ENCODE results near the gene SLCO4C1. TPM values are rescaled to one million over a fixed set of nuclear protein-coding genes. Genes with fewer than 3 reads are reported as not detected.

Gene SLCO4C1
- polyA plus RNA-seq, 1 of the 3 experiments (the other 2 are of a cell fraction), result not detected

- H4K20me1 ChIP-seq (ENCODE audit: insufficient read depth), result no peaks in the 10 kb centered on the region
Measured at GRCh38 chr5:102288630-102289029, 7.5 kb downstream of the SLCO4C1 start.

More at GRCh38 chr5:102288630-102289029, 7.5 kb downstream of the SLCO4C1 start:
- Histone ChIP-seq H3K9me2 (no peaks in the 10 kb centered on the region), H3K4me2 (no peak overlapping the region), H3K9me3 (no peaks in the 10 kb centered on the region), H3K4me3 (ENCODE audit: low read depth in 2 of 2, low read length in 1 of 2) (no peak overlapping the region), H3F3A (replicated peaks; ENCODE audit: insufficient read depth) (no peaks in the 10 kb centered on the region), H3K27ac (ENCODE audit: low read depth in 2 of 2, low read length in 1 of 2) (no peak overlapping the region), H3K9ac (no peak overlapping the region), H3K79me2 (ENCODE audit: insufficient read depth) (no peaks in the 10 kb centered on the region), H3K36me3 (replicated peaks in 1 of 2; ENCODE audit: control insufficient read depth in 1 of 2, insufficient read depth in 2 of 2, low read length in 1 of 2) (no peaks in the 10 kb centered on the region), H3K27me3 (ENCODE audit: insufficient read depth) (no peaks in the 10 kb centered on the region), H2AFZ (ENCODE audit: low read depth) (no peak overlapping the region), H3K4me1 (ENCODE audit: control insufficient read depth in 1 of 2, insufficient read depth in 2 of 2, low read depth in 1 of 2, low read length in 1 of 2) (no peaks in the 10 kb centered on the region)
- CTCF ChIA-PET, result interaction anchor here (4.5 kb wide), 1 partner anchor 7 kb away, joined by 28 read pairs; the partner anchor contains the start of gene SLCO4C1
- WGBS (ENCODE audit: low lambda C conversion rate), result 6% methylated on average over 1 of the region's 1 CpG
- DNase-seq, result no peak
- POLR2A ChIA-PET, result no interaction called here
- no peak for TF ChIP-seq REST (IDR thresholded peaks at IDR 0.05; ENCODE audit: low read depth, low read length)
- no peak for TF ChIP-seq CTCF (IDR thresholded peaks at IDR 0.05)
- no peak for TF ChIP-seq CHD2 (IDR thresholded peaks at IDR 0.05; ENCODE audit: low read length, partially characterized antibody)
- TF ChIP-seq RXRA (IDR thresholded peaks at IDR 0.05; ENCODE audit: borderline replicate concordance, low read depth), result no peak
- no peak for TF ChIP-seq POLR2AphosphoS5 (IDR thresholded peaks at IDR 0.05; ENCODE audit: low read depth, low read length)
- no peak for TF ChIP-seq SIN3A (IDR thresholded peaks at IDR 0.05; ENCODE audit: borderline replicate concordance, low read depth, low read length)
- TF ChIP-seq GABPA (IDR thresholded peaks at IDR 0.05; ENCODE audit: low read depth), result no peak
- no peak for TF ChIP-seq GATA2 (CRISPR knock-in tag; IDR thresholded peaks at IDR 0.05)
- TF ChIP-seq USF1 (IDR thresholded peaks at IDR 0.05; ENCODE audit: borderline replicate concordance, low read depth), result no peak
- no peak for TF ChIP-seq MXI1 (IDR thresholded peaks at IDR 0.05; ENCODE audit: low read depth, low read length)
- TF ChIP-seq MAX (IDR thresholded peaks at IDR 0.05; ENCODE audit: low read depth), result no peak
- no peak for TF ChIP-seq MEF2A (IDR thresholded peaks at IDR 0.05; ENCODE audit: borderline replicate concordance, low read depth)
- no peak for TF ChIP-seq RFX5 (IDR thresholded peaks at IDR 0.05; ENCODE audit: low read length)
- TF ChIP-seq EZH2phosphoT487 (IDR thresholded peaks at IDR 0.05; ENCODE audit: borderline replicate concordance, low read depth), result no peak
- TF ChIP-seq PBX3 (IDR thresholded peaks at IDR 0.05), result no peak
- TF ChIP-seq FOXJ3 (CRISPR knock-in tag; IDR thresholded peaks at IDR 0.05), result no peak
- TF ChIP-seq YY1 (IDR thresholded peaks at IDR 0.05; ENCODE audit: low read depth), result no peak
- no peak for TF ChIP-seq IRF3 (IDR thresholded peaks at IDR 0.05; ENCODE audit: low read depth, low read length)
- TF ChIP-seq ZBTB33 (IDR thresholded peaks at IDR 0.05; ENCODE audit: borderline replicate concordance, low read depth), result no peak

Measured in SK-N-SH (cell line).